Measurements from ENCODE around the gene ADGRB2.

- TF ChIP-seq CTCF (conservative IDR thresholded peaks at IDR 0.05 in 1 of 2, IDR thresholded peaks at IDR 0.05 in 1 of 2; ENCODE audit: low read depth in 1 of 2, low read length in 2 of 2), result no peak
- no peak for TF ChIP-seq EZH2 (IDR thresholded peaks at IDR 0.05; ENCODE audit: low read length, missing control alignments)
Observed at GRCh38 chr1:31757204-31757679, 6.9 kb downstream of the ADGRB2 start.
